ENCODE measurements around the gene IER5L.

Gene IER5L

DNA sequence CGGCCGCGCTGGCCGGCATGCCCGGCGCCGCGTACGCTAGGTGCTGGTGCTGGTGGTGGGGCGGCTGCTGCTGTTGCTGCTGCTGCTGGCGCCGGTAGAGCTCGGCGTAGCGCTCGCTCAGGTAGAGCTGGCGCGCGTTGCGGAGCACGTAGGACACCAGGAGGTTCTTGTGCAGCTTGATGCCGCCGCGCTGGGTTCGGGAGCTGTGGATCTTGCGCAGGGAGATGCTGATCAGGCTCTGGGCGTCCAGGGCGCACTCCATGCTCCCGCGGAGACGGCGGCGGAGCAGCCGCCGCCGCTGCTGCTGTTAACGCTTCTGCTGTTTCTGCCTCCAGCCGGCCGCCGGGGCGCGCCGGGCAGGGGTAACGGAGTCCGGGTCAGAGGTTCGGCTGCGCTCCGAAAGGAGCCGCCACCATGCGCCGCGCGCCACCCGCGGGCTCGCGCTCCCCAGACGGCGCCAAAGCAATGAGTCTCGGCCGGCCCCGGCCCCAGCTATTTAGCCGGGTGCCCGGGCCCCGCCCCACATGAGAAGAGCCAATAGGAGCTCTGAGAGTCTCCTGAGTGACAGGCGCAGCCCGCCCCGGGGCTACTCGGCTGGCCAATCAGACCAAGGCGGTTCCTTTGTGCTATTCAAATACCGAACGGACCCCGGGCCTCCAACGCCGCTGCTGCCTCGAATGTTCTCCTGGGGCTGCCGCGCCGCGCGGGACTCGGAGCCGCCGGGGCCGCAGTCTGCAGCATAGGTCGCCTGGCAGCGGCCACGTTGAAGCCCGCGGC, at the start of gene IER5L:
Gene IER5L, minus strand, starts transcription at position 471 of the 777 bp plus-strand sequence. Its CDS starts 209 bp downstream, at position 262.
- peak; percentile 96 for DNase-seq

DNA sequence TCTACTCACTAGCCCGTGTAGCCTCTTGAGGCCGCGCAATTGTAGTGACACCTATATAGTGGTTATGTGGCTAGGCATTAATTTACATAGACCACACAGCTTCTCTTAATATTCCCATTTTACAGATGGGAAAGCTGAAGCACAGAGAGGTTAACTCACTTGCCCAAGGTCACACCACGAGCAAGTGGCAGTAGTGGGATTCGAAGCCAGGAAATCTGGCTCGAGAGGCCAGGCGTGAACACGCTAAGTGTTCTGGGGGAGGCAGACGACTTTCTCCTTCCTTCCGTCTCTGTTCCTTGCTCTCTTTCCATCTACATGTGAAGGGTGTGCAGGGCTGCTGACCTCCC, 49.8 kb upstream of the IER5L start:
- DNase-seq, result no peak

DNA sequence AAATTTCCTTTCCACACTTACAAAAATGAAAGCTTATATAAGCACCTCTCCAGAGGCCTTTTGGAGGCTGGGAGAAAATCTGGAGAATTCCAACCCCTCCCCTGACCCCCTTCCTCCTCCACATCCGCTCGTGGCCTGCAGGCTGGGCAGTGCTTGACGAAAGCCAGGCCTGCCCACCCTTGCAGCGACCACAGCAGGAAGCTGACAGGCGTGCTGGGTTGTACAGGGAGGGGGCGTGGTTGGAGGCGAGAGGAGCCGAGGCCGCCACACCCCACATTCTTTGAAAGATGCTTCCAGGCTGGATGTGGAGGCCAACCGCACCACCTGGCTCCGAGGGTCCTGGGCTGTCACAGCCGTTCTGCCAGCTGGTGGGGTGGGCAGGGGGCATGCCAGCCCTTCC, 47.8 kb upstream of the IER5L start:
- no peak for DNase-seq

- DNase-seq, result no peak
Observed at GRCh38 chr9:129225490-129225778, 47.4 kb upstream of the IER5L start.

GRCh38 chr9:129224618-129225489, 46.8 kb upstream of the IER5L start:
- no peak for DNase-seq

DNA sequence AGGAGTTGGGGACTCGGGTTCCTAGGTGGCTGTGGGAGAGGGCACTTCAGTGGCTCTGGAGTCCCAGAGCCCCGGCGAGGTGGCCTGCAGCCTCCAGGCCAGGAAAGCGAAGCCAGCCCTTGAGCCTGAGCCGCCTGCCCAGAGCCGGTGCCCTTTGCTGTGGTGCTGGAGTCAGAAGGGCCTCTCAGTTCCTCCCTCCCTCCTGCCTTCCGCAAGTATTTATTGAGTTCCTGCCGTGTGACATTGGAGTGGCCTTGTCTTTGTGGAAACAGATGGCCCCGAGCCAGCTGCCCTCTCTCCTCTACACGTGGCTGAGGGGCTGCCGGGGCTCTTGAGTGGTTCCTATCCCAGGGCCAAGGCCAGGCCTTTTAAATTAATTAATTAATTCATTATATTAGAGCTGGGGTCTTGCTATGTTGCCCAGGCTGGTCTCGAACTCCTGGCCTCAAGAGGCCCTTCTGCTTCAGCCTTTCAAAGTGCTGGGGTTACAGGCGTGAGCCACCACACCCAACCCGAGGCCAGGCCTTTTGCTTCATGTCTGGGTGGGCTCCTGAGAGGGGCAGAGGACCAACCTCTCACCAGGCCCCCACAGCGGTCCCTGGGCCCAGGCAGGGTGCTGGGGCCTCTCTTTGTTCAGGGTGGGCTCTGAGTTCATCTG, 45.6 kb upstream of the IER5L start:
- DNase-seq, result no peak

DNA sequence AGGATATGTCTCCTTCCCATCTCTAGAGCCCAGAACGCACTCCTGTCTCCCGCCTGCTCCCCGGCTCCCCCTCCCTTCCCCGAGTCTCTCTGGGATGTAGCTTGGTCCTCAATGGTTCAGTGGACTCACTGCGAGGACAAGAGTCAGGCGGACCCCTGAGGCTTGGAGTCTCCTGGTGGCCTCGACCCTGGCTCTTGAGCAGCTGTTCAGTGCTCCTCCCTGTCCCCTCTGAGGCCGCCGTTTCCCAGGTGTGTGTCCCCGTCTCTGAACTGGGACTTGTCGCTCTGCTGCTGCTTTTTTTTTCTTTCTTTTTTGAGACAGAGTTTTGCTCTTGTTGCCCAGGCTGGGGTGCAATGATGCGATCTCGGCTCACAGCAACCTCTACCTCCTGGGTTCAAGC, 44.8 kb upstream of the IER5L start:
- no peak for DNase-seq

GRCh38 chr9:129221979-129222635, 44.0 kb upstream of the IER5L start:
- DNase-seq, result no peak

- no peak for DNase-seq
Observed at GRCh38 chr9:129221233-129221632, 43.2 kb upstream of the IER5L start.

- no peak for DNase-seq
Observed at GRCh38 chr9:129220771-129221170, 42.7 kb upstream of the IER5L start.

DNA sequence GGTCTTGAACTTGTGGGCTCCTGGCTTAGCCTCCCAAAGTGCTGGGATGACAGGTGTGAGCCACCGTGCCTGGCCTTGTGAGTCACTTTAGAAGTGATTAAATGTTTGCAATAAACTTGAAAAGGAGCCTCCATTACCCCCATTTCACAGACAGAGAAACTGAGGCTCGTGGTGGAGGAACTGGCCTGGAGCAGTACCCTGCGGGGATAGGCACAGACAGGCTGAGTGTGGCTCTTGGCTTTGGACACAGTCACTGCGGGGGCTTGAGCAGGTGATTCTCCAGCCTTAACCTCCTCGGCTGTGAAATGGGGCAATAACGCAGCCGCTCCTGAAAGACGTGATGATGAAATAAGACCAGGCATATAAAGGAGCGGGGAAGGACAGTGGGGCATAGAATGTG, 40.9 kb upstream of the IER5L start:
- no peak for DNase-seq

DNA sequence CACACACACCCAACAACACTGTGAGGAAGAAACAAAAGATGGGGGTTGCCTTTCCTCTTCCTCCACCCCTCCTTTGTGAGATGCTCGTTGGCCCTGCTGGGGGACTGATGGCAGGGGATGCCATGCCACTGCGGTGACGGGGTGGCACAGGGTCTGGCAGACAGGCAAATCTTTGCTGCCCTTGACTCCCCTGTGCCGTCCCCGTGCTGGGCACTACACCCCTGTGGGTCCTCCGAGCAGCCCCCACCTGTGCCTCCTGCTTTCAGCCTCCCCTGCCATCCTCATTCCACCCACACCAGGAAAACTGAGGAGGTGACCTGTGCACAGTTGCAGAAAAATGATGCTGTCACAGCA, 40.2 kb upstream of the IER5L start:
- no peak for DNase-seq

GRCh38 chr9:129213551-129213950, 35.5 kb upstream of the IER5L start:
- no peak for DNase-seq

GRCh38 chr9:129211686-129212085, 33.6 kb upstream of the IER5L start:
- DNase-seq, result no peak

DNA sequence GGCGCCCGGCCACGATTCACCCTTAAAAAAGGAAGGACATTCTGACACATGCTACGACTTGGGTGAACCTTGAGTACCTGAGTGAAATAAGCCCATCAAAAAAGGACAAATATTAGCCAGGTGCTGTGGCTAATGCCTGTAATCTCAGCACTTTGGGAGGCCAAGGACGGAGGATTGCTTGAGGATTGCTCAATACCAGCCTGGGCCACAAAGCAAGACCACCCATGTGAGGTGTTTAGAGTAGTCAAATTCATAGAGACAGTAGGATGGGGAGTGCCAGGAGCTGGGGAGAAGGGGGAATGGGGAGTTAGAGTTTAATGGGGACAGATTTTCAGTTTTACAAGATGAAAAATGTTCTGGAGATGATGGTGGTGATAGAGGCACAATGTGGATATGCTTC, 32.1 kb upstream of the IER5L start:
- no peak for DNase-seq

GRCh38 chr9:129209580-129209979, 31.5 kb upstream of the IER5L start:
- DNase-seq, result no peak

DNA sequence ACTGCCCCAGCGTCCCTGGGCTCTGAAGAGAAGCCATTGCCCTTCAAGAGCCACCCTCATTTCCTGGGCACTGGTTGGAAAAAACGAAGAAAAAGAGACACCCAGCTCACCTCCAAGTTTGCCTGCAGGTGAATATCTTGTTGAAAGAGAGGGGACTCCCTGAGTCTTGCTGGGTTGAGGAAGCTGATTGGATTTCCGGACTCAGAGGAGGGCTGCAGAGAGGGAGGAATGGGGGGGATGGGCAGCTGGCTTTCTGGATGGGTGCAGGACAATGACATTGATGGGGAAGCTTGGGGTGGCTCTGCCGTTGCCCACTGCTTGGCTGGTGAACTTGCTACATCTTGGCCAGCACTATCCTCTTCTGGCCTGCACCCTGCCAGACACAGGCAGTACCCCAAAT, 31.0 kb upstream of the IER5L start:
- no peak for DNase-seq

DNA sequence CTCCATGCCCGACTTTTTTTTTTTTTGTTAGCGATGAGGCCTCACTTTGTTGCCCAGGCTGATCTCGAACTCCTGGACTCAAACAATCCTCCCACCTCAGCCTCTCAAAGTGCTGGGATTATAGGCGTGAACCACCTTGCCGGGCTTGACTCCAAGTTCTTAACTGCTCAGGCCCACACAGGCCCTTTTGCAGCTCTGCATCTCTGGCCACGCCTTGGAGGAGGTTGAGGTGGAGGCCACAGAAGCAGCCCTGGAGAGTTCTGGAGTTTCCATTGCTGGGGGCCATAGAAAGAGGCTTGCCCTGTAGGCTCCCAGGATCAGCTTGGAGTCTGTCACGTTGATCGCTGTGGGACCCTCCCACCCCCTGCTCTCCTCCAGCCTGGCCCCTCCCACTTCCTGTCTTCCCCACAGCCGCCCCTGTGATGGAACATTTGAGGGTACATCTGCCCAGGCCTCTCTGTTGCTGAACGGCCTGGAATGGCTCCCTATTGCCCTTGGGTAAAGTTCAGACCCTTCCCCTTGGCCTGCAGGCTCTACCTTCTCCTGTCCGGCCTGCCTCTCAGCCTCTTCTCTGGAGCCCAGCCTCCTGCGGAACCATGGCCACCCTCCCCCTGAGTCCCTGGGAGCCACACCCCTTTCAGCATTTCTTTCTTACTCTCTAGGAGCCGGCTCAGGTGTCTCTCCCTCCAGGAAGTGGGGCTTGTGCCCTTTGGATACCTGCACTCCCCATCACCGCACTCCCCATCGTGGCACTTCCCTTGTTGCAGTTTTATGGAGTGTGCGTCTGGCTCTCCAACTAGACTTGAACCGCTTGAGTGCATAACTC, 30.4 kb upstream of the IER5L start:
- no peak for DNase-seq

DNA sequence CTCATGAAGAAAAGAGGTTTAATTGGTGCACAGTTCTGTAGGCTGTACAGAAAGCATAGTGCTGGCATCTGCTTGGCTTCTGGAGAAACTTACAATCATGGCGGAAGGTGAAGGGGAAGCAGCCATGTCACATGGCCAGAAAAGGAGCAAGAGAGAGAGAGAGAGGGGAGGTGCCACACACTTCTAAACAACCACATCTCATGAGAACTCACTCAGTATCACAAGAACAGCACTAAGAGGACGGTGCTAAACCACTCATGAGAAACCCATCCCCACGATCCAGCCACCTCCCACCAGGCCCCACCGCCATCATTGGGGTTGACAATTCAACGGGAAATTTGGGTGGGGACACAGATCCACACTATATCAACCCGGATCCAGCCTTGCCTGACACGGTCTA, 28.8 kb upstream of the IER5L start:
- no peak for DNase-seq

GRCh38 chr9:129206401-129206800, 28.3 kb upstream of the IER5L start:
- DNase-seq, result no peak

- no peak for DNase-seq
Observed at GRCh38 chr9:129204840-129205239, 26.8 kb upstream of the IER5L start.

DNA sequence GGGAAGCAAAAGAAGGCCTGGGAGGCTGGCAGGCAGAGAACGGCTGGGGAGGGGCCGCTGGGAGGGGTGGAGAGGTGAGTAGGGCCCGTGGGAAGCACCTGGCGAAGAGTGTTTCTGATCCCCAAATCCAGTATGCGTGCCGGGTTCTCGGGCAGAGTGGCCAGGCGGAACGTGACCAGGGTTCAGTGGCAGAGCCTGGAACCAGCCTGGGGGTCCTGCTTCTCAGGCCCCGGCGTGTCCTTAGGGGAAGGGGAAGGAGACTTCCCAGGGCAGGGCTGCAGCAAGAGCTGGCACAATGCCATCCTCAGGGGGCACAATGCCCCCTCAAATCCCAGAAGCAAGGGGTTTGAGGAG, 25.5 kb upstream of the IER5L start:
- no peak for DNase-seq
